Upper lobe of right lung (tissue), 1 donor: ENCODE results near the gene UPK1A. TPM values are rescaled to one million over a fixed set of nuclear protein-coding genes. Genes with fewer than 3 reads are reported as not detected.

Experiments used
- ATAC-seq: fragments of 200-7000 bp; cut with Tn5 transposase; one replicate; pipeline ENCODE4 v1.9.1; 2020; ENCODE audit warnings: mild to moderate bottlenecking, moderate library complexity
- DNase-seq: peaks from one replicate; pipeline ENCODE4 v3.0.0-alpha.2; 2020
- H3K27ac ChIP-seq: fragments of 200-600 bp; one replicate; pipeline ENCODE4 v1.8.0; 2022
- H3K27me3 ChIP-seq: fragments of 200-600 bp; one replicate; pipeline ENCODE4 v1.8.0; 2022; ENCODE audit warnings: mild to moderate bottlenecking
- H3K36me3 ChIP-seq: fragments of 200-600 bp; one replicate; pipeline ENCODE4 v1.8.0; 2022
- H3K4me1 ChIP-seq: fragments of 200-600 bp; one replicate; pipeline ENCODE4 v1.8.0; 2022
- H3K4me3 ChIP-seq: fragments of 200-600 bp; one replicate; pipeline ENCODE4 v1.8.0; 2022; ENCODE audit warnings: mild to moderate bottlenecking
- H3K9me3 ChIP-seq: fragments of 200-600 bp; one replicate; pipeline ENCODE4 v1.8.0; 2022
- CTCF ChIP-seq: fragments of 200-600 bp; IDR thresholded peaks from one replicate; pipeline ENCODE4 v1.8.0; 2022; ENCODE audit warnings: antibody characterized with exemption
- intact Hi-C: fragments of 100-400 bp; cut with DNase I; formaldehyde crosslinking; loops from one replicate; pipeline ENCODE4 v1.11.0; 2022
- total RNA-seq: library from RNA; stranded (reverse); fragmentation: NEBNext Ultra II Directional; extraction: Animal tissue kit (Norgen Biotek cat#: 25700); gene quantifications from one replicate; pipeline ENCODE4 v1.2.1, GENCODE V29; 2021
- donor health status: DM: no; HTN: yes; CAD: no; lungs with severe emphysema.

The UPK1A gene
- total RNA-seq, 1 donor from 2014 or later: not detected

DNA sequence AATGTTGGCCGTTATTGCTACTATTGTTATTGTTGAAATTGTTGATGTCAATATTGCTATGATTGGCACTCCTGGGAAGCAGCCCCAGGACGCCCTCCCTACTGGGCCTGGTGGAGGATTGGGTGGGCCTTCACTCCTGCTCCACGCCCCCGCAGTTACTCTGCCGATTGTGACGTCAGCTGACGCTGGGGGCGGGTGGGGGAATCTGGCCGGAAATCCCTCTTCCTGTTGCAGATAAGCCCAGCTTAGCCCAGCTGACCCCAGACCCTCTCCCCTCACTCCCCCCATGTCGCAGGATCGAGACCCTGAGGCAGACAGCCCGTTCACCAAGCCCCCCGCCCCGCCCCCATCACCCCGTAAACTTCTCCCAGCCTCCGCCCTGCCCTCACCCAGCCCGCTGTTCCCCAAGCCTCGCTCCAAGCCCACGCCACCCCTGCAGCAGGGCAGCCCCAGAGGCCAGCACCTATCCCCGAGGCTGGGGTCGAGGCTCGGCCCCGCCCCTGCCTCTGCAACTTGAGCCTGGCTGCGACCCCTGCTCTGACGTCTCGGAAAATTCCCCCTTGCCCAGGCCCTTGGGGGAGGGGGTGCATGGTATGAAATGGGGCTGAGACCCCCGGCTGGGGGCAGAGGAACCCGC is 24.7 kb upstream of the UPK1A start, which contains the start of gene ETV2:
TSS of gene ETV2 (plus strand) at position 231 of the 637 bp plus-strand sequence. CDS start 716 bp downstream, outside the sequence.
- TF ChIP-seq CTCF: no peak
- Histone ChIP-seq H3K4me3 (no peak within 1 kb of the TSS), H3K27ac (no peak within 1 kb of the TSS), H3K4me1 (peaks cover 7% of the 10 kb centered on the region), H3K27me3 (no peaks in the 10 kb centered on the region), H3K9me3 (no peaks in the 10 kb centered on the region), H3K36me3 (peaks cover 15% of the 10 kb centered on the region)
- DNase-seq: no peak
- intact Hi-C loops: no loop called here
- no peak for ATAC-seq

GRCh38 chr19:35642312-35642711 is 24.0 kb upstream of the UPK1A start:
- Histone ChIP-seq H3K27ac (no peak overlapping the region), H3K4me3 (no peak overlapping the region), H3K4me1 (peaks cover 7% of the 10 kb centered on the region), H3K36me3 (peaks cover 9% of the 10 kb centered on the region), H3K27me3 (no peaks in the 10 kb centered on the region), H3K9me3 (no peaks in the 10 kb centered on the region)
- ATAC-seq: no peak
- intact Hi-C loops: no loop called here
- TF ChIP-seq CTCF: no peak
- no peak for DNase-seq

DNA sequence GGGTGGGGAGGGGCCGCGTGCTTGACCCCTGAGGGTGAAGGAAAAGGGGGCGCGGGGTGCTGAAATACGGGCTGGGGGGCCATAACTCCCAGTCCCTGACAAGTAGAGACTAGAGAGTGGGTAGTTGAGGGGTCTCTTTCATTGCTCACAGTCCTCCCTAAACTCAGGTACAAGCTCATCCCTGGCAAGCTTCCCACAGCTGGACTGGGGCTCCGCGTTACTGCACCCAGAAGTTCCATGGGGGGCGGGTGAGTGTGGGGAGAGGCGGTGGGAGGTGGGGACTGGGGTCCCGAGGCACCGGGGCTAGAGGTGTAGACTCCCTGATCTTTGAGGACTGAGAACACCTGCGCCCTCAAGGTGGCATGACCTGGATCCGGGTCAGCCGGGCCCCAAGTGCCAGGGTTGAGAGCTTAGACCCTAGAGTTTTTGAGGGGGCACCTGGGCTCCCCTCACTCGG is 23.5 kb upstream of the UPK1A start:
- H3K4me1 ChIP-seq: peaks cover 10% of the 10 kb centered on the region
- peaks cover 3% of the 10 kb centered on the region for H3K36me3 ChIP-seq
- peak overlapping the region; percentile 73 for H3K27ac ChIP-seq
- intact Hi-C loops: no loop called here
- ATAC-seq (no peak), DNase-seq (no peak)
- H3K27me3 ChIP-seq: no peaks in the 10 kb centered on the region
- peak overlapping the region; percentile 79 for H3K4me3 ChIP-seq
- H3K9me3 ChIP-seq: no peaks in the 10 kb centered on the region
- no peak for TF ChIP-seq CTCF

- H3K27me3 ChIP-seq: no peaks in the 10 kb centered on the region
- peak; percentile 13 for TF ChIP-seq CTCF
- H3K4me3 ChIP-seq: peak overlapping the region; percentile 79
- peak; percentile 93 for DNase-seq
- no peaks in the 10 kb centered on the region for H3K36me3 ChIP-seq
- H3K27ac ChIP-seq: peak overlapping the region; percentile 73
- intact Hi-C loops: no loop called here
- H3K9me3 ChIP-seq: no peaks in the 10 kb centered on the region
- peaks cover 10% of the 10 kb centered on the region for H3K4me1 ChIP-seq
- ATAC-seq: peak; percentile 79
These were observed 22.8 kb upstream of the UPK1A start for GRCh38 chr19:35643255-35644205.

DNA sequence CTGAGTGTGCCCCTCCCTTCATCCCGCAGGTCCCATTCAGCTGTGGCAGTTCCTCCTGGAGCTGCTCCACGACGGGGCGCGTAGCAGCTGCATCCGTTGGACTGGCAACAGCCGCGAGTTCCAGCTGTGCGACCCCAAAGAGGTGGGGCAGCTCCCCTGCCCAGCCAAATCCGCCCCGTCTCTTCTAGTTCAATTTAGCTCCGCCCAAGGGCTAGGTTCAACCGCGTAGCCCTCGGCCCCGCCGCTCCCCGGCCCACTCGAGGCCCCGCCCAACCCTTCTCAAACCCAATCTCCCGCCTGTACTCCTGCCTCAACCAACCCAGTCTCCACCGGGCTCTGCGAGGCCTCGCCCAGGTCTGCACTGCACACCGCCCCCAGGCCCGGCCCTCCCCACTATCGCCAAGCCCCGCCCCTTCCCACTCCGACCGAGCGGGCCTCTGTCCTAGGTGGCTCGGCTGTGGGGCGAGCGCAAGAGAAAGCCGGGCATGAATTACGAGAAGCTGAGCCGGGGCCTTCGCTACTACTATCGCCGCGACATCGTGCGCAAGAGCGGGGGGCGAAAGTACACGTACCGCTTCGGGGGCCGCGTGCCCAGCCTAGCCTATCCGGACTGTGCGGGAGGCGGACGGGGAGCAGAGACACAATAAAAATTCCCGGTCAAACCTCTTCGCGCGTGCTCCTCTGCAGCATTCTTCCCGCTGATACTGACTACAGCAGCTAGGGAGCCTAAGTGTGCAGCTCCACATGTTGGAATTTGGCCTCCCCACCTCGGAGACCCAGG is 21.9 kb upstream of the UPK1A start:
- Histone ChIP-seq H3K4me3 (peak overlapping the region; percentile 79), H3K36me3 (no peaks in the 10 kb centered on the region), H3K27me3 (no peaks in the 10 kb centered on the region), H3K27ac (peak overlapping the region; percentile 73), H3K9me3 (no peaks in the 10 kb centered on the region), H3K4me1 (peaks cover 14% of the 10 kb centered on the region)
- intact Hi-C loops: no loop called here
- peak; percentile 98 for DNase-seq
- TF ChIP-seq CTCF: no peak
- peak; percentile 90 for ATAC-seq
